GM21447 (cell line): Measurements from ENCODE around the gene PDIA3.
"Not testable (repeated sequence)": the region's sequence is repeated elsewhere in the genome, so short reads cannot be mapped to it uniquely, and the experiment has no call there.

Experiments
- ATAC-seq: cut with Tn5 transposase; IDR thresholded peaks from one replicate; pipeline ENCODE4 v1.9.1; 2021; ENCODE audit not compliant: unreplicated experiment

The PDIA3 gene

GRCh38 chr15:43776101-43776717, 30.0 kb downstream of the PDIA3 start:
- peak; percentile 64 for ATAC-seq

DNA sequence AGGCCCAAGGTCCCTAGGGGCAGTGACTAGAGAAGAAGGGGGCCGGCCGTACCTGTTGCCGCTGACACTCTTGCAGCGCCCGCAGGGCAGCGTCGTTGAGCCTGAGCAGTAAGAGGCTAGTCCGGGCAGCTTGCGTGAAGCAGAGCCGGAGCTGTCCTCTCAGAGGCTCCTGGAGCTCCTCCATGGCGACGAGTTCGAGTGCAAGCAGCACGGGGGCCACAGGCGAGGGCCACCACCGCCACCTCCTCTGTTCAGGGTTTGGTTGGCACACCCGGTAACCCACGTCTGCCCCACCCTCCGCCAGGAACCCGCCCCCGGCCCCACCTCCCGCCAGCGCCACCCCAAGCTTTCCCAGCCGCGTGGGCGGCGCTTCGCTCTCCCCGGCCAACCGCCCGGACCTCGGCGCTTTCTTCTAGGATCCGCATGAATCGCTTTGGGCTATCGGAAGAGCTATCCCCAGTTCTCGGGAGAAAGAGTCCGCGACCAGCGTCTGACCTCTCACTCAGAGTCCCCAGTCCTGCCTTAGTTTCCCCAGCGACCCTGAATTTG, 30.6 kb downstream of the PDIA3 start, which contains the start of gene ELL3:
TSS of gene ELL3 (minus strand) at position 249 of the 549 bp plus-strand sequence. CDS start at position 184, 65 bp downstream.
- peak; percentile 40 for ATAC-seq

- peak; percentile 52 for ATAC-seq
Observed at GRCh38 chr15:43777267-43777914, 31.2 kb downstream of the PDIA3 start.

DNA sequence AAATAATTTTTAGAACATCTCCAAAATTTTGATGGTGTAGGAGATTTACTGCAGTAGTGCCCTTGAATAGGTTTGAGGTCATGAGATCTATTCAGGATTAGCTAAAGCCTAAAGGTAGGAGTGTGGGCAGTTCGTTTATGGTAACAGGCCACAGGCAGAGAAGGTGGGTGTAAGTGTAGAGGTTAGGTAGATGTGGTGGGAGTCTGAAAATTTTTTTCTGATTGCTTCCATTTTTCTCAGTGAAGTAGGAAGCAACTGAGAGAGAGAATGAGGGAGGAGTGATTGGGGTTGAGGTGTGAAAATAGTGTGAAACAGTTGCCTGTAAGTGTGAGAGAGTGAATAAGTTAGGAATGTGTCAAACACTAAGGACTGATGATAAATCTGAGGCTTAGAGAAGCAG, 32.8 kb downstream of the PDIA3 start:
- no peak for ATAC-seq

DNA sequence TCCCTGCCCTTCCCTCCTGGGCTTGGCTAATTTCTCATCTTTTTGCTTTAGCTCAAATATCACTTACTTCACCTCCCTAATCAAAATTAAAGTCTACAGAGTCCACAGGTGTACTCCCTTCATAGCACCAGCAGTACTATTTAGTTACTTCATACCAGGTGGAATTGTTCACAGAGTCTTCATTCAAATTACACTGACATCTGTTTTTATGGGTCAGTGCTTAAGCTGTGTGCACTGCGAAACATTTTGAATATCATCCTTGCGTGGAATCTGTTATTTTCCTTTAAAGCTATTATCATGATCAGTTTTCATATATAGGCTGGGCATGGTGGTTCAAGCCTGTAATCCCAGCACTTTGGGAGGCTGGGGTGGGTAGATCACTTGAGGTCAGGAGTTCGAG, 43.2 kb downstream of the PDIA3 start:
- ATAC-seq, result no peak

GRCh38 chr15:43791993-43792760, 45.9 kb downstream of the PDIA3 start, which contains the start of gene SERF2:
TSS of gene SERF2 (plus strand) at chr15:43792320. CDS start at chr15:43792377, 57 bp downstream.
- ATAC-seq, result peak; percentile 76

GRCh38 chr15:43792761-43793476, 46.7 kb downstream of the PDIA3 start:
- ATAC-seq, result no peak

DNA sequence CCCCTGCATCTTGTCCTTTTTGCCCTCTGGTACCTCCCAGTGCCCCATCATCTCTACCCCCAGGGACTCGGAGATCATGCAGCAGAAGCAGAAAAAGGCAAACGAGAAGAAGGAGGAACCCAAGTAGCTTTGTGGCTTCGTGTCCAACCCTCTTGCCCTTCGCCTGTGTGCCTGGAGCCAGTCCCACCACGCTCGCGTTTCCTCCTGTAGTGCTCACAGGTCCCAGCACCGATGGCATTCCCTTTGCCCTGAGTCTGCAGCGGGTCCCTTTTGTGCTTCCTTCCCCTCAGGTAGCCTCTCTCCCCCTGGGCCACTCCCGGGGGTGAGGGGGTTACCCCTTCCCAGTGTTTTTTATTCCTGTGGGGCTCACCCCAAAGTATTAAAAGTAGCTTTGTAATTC, 47.4 kb downstream of the PDIA3 start:
- no peak for ATAC-seq

- no peak for ATAC-seq
Observed at GRCh38 chr15:43794269-43795037, 48.2 kb downstream of the PDIA3 start.

GRCh38 chr15:43795197-43795596, 49.0 kb downstream of the PDIA3 start:
- ATAC-seq, result no peak

DNA sequence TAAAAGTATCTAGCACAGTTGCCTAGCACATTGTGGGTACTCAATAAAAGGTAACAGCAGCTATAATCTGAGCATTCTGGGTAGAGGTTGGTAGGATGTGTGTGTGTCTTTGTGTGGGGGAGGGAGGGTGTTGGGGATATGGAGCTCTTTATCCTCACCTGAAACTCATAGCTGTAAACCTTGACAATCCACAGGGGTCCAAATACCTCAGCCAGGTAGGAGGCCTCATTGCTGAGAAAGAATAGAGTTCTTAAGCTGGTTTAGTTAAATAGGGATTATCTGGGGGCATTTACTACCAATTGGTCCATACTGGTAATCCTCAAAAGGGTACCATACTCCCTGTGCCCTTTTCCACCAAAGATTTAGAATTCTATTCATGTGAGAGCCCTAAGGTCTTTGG, 49.8 kb downstream of the PDIA3 start:
- no peak for ATAC-seq

DNA sequence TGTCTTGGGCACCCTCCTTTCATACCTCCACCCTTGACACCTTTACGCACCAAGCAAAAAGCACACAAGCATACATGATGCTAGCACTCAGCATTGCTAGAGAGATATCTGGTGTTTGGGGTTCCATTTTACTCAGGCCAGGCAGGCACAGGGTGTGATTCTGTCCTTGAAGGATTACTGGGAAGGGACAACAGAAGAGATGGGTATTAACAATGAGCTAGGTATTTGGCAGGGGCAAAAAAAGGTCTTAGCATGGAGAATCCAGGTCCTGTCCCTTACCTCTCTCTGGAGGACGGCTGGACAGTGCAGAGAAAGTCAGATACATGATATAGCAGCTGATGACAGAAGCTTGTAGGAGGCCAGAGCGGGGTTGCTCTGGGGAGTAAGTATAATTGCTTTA, 50.3 kb downstream of the PDIA3 start:
- no peak for ATAC-seq

DNA sequence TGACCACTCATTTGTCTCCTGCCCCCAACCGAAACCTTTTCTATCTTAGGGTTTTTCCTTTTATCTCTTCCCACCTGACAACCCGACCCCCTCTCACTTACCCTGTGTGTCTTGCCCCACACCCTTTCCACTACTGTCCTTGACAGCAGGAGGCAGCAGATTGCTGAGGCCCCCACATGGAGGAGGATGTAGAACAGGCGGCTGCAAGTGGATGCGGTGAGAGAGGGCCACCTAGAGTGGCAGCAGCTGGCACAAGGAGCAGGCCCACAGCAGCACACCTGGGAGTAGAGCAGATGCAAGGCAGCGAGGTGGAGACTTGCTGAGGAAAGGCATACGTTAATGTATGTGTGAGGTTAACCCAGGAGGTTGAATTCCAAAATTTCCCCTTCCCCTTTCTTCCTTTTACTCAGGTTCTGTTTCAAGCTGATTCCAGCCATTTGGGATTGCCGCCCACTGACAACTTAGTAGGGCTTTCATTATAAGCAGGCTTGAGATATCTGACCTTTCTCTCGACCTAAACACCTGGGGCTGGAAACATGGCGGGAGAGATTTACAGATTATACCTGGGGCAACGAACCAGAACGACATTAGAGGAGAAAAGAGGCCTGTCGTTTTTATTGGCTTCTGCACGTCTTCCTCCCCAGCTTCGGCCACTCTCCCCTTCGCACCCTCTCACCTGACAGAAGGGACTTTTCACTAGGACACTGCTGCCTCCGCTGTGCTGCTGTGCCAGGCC, 53.1 kb downstream of the PDIA3 start:
- no peak for ATAC-seq

DNA sequence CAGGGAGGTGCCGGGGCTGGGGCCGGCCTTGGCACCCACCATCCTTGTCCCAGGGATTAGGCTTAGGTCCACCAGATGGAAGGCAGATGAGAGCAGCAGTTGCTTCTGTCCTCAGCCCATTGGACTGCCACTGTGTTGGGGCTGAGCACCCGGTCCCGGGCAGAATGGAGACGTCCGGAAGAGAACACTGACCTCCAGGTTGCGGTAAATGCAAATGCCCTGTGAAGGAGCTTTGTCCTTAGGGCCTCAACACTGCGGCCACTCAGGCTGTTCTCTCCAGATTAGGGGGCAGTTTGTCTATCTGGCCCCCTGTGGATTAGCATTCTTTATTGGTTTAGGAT, 53.7 kb downstream of the PDIA3 start, which contains the start of gene SERINC4:
TSS of gene SERINC4 (minus strand) at position 276 of the 341 bp plus-strand sequence. CDS start at position 42, 234 bp downstream.
- ATAC-seq, result no peak

DNA sequence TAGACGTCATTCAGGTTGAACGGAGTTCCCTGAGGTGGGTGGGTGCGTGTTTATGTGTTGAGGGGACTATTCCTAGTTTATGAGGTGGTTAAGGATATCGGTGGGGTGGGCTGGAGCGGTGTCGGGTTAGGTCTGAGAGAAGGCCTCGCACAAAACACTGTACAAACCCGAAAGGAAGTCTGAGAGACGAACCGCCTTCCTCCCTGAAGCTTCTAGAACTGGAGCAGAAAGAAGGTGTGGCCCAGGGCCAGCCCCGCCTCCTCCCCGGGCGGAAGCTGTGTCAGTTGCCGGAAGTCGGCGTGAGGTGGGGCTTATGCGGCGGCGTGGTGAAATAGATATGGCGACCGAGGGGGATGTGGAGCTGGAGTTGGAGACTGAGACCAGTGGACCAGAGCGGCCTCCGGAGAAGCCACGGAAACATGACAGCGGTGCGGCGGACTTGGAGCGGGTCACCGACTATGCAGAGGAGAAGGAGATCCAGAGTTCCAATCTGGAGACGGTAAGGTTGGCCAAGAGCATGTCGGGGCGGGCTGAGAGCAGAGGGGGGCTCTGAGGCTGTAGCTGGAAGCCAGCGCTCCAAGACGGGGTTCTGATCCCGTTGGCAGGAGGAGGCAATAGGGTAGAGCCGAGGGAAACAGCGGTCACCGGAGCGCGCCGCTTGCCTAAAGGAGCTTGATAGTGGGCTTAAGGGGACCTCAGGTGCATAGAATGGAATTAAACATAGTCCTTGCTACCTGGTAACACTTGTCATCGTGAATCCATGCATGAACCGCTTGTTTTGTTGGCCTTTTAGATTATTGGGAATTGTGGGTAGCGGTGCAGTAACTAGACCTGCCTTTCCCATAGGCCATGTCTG, 54.3 kb downstream of the PDIA3 start, which contains the start of gene HYPK:
TSS of gene HYPK (plus strand) at position 314 of the 856 bp plus-strand sequence. CDS start at position 338, 24 bp downstream.
- ATAC-seq, result peak; percentile 87

- not testable (repeated sequence) for ATAC-seq
Observed at GRCh38 chr15:43802676-43803075, 56.4 kb downstream of the PDIA3 start.

- ATAC-seq, result no peak
Observed at GRCh38 chr15:43808435-43808950, 62.3 kb downstream of the PDIA3 start.
